Measurements from ENCODE around the gene CDV3.

Gene CDV3

GRCh38 chr3:133606342-133606741, 32.9 kb downstream of the CDV3 start:
- DNase-seq (ENCODE audit: low read depth) = no peak

DNA sequence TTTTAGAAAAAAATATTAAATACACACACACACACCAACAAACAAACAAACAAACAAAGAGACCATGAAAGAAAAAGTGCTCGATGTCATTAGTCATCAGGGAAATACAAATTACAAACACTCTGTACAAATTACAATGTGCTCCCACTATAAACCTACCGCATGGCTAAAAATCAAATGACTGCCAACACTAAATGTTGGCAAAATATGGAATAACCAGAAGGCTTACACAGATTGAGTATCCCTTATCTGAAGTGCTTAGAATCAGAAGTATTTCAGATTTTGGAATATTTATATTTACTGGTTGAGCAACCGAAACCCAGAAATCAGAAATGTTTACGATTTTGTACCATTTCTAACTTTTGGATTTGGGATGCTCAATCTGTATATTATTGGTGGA, 33.4 kb downstream of the CDV3 start:
- no peak for DNase-seq (ENCODE audit: low read depth)

- no peak for DNase-seq (ENCODE audit: low read depth)
Observed at GRCh38 chr3:133607816-133608215, 34.3 kb downstream of the CDV3 start.

DNA sequence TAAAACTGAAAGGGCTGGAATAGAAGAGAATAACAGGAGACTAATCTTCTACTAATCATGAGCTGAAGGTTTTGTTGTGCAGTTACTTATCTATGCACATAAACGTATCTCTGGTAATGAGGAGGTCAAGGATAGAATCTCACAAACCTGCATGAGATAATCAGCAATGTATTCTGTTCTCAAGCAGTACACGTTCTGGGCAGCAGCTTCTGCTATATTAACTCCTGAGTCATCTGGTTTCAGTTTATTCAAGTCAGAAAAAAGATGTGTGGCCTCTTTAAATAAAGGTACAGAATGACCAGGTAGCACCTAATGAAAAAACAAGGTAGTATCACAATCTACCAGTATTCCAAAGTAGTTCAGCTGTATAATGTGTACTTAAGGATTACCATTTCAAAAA, 34.9 kb downstream of the CDV3 start:
- no peak for DNase-seq (ENCODE audit: low read depth)

GRCh38 chr3:133610031-133610430, 36.5 kb downstream of the CDV3 start:
- DNase-seq (ENCODE audit: low read depth) = no peak

- no peak for DNase-seq (ENCODE audit: low read depth)
Observed at GRCh38 chr3:133611534-133611933, 38.0 kb downstream of the CDV3 start.

GRCh38 chr3:133620066-133620784, 46.7 kb downstream of the CDV3 start:
- DNase-seq (ENCODE audit: low read depth) = no peak

DNA sequence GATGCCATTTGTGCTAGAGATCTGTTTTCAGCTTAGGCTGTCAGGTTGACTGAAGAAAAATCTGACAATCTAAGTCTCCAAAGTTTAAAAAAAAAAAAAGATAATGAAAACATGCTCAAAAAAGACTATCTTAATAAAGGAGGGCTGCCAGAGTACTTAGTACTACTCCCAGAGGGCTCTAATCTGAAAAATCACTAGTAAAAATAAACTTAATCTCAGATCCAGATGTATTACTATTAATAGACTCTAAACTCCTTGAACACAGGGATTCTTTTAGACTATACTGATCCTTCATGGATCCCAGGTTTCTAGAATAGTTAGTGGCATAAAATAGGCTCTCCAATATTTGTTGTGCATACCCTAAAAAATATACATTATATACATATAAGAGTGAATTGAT, 54.3 kb downstream of the CDV3 start:
- no peak for DNase-seq (ENCODE audit: low read depth)

GRCh38 chr3:133629146-133629545, 55.7 kb downstream of the CDV3 start:
- DNase-seq (ENCODE audit: low read depth) = no peak

GRCh38 chr3:133633439-133633838, 60.0 kb downstream of the CDV3 start:
- no peak for DNase-seq (ENCODE audit: low read depth)

Data from T follicular helper cell (primary cell).